ENCODE data around the gene NDST1. TPM values are rescaled to one million over a fixed set of nuclear protein-coding genes. Genes with fewer than 3 reads are reported as not detected.

NDST1 gene
- total RNA-seq, 6 donors from 2014 or later = 81.7 to 265 (median 166) TPM

DNA sequence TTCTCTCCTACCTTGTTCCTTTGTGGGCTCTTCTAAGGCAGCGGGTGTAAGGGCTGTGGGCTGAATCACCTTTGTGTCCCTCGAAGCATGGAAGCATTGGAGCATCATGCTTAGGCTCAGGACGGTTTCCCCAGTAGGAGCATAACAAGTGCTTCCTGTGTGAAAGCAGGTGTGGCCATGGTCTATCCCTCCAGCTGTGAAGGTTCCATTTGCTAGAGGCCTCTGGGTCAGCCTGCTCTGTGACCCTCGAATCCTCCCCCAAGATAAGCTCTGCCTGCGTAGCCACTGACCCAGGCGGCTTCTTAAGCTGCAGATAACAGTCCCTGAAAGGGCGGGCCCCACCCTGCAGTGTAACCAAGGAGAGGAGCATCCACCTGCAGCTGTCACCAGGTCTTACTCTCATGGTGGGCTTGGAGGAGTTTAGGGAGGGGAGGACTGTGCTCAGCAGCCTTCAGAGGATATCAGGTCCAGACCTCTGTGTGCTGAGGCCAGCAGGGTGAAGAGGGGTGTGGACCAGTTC, 8.4 kb upstream of the NDST1 start:
- TF ChIP-seq, protein P1, sequence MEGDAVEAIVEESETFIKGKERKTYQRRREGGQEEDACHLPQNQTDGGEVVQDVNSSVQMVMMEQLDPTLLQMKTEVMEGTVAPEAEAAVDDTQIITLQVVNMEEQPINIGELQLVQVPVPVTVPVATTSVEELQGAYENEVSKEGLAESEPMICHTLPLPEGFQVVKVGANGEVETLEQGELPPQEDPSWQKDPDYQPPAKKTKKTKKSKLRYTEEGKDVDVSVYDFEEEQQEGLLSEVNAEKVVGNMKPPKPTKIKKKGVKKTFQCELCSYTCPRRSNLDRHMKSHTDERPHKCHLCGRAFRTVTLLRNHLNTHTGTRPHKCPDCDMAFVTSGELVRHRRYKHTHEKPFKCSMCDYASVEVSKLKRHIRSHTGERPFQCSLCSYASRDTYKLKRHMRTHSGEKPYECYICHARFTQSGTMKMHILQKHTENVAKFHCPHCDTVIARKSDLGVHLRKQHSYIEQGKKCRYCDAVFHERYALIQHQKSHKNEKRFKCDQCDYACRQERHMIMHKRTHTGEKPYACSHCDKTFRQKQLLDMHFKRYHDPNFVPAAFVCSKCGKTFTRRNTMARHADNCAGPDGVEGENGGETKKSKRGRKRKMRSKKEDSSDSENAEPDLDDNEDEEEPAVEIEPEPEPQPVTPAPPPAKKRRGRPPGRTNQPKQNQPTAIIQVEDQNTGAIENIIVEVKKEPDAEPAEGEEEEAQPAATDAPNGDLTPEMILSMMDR (IDR thresholded peaks at IDR 0.05) = no peak
- TF ChIP-seq POLR2AphosphoS5 (IDR thresholded peaks at IDR 0.05) = no peak
- no peak for TF ChIP-seq POLR2A (IDR thresholded peaks at IDR 0.05)
- no peak for TF ChIP-seq EP300 (IDR thresholded peaks at IDR 0.05)
- Histone ChIP-seq H3K36me3 (no peaks in the 10 kb centered on the region), H3K4me3 (no peak overlapping the region), H3K4me1 (peaks cover 80 to 85% (median 83%) of the 10 kb centered on the region in 4 donors), H3K27ac (peak overlapping the region in 3 of 4 donors; percentile 84 to 91 (median 84)), H3K9me3 (no peaks in the 10 kb centered on the region), H3K27me3 (no peaks in the 10 kb centered on the region)
- no peak for ATAC-seq (ENCODE audit: low FRiP score in 2 of 2)
- 69 to 87% methylated on average over 6 to 7 of the region's 7 CpGs for WGBS, 2 donors
- no peak for DNase-seq

DNA sequence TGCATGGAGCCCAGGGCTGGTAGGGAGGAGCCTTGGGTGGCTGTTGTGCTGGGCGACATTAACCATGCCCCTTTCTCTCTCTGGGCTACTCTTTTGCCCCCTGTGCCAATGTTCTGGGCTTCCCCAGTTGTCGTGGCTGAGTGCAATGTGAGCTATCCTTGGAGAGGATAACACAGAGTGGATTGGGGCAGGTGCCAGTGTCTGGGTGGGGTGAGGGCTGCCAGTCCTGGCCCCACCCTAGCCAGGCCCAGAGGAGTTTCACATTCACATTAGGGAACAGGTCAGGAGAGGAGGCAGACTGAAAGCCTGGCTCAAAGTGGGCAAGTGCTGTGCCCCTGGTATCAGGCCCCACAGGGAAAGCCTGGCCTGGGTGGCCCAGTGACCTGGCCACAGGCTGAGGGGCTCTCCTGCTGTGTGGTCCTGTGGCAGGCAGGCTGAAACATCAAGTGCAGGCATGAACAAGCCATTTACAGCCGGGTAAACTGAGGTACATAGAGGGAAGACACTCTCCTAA, 7.5 kb upstream of the NDST1 start:
- TF ChIP-seq POLR2A (IDR thresholded peaks at IDR 0.05) (peak in 1 of 4 donors; percentile 29), EP300 (IDR thresholded peaks at IDR 0.05) (no peak)
- Histone ChIP-seq H3K36me3 (no peaks in the 10 kb centered on the region), H3K4me3 (no peak overlapping the region), H3K9me3 (no peaks in the 10 kb centered on the region), H3K4me1 (peaks cover 89 to 93% (median 92%) of the 10 kb centered on the region in 4 donors), H3K27ac (peak overlapping the region in 3 of 4 donors; percentile 84 to 91 (median 84)), H3K27me3 (no peaks in the 10 kb centered on the region)
- 50 to 64% methylated on average over 2 to 3 of the region's 3 CpGs for WGBS, 2 donors
- DNase-seq = peak in 1 of 2 donors; percentile 52
- ATAC-seq (ENCODE audit: low FRiP score in 2 of 2) = no peak

DNA sequence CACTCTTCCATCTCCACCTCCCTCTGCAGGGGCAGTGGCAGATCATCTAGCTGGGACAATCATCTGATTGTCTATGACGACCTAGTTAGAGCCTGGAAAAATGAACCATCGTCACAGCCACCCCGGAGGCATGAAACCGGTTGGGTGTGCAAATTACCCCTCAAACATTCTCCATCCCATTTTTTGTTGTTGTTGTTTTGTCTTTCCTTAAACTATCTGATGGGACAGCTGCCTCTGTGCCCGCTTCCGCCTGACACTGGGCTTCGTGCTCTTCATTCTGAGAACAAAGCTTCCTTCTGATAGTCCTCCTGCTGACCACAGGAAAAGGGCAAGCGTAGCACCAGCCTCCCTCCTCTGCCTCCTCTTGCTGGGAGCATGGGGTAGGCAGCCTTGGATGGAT, 7.0 kb upstream of the NDST1 start:
- ATAC-seq (ENCODE audit: low FRiP score in 2 of 2) (no peak), DNase-seq (no peak)
- no peaks in the 10 kb centered on the region for H3K27me3 ChIP-seq
- no peaks in the 10 kb centered on the region for H3K36me3 ChIP-seq
- 71 to 77% methylated on average over 8 of the region's 8 CpGs for WGBS, 2 donors
- H3K27ac ChIP-seq = peak overlapping the region in 3 of 4 donors; percentile 84 to 91 (median 84)
- H3K4me3 ChIP-seq = no peak overlapping the region
- H3K4me1 ChIP-seq = peaks cover 95 to 98% (median 97%) of the 10 kb centered on the region in 4 donors
- H3K9me3 ChIP-seq = no peaks in the 10 kb centered on the region
- TF ChIP-seq POLR2A (IDR thresholded peaks at IDR 0.05) (no peak), EP300 (IDR thresholded peaks at IDR 0.05) (no peak), POLR2AphosphoS5 (IDR thresholded peaks at IDR 0.05) (no peak)
- TF ChIP-seq, protein P1 (IDR thresholded peaks at IDR 0.05) = no peak

DNA sequence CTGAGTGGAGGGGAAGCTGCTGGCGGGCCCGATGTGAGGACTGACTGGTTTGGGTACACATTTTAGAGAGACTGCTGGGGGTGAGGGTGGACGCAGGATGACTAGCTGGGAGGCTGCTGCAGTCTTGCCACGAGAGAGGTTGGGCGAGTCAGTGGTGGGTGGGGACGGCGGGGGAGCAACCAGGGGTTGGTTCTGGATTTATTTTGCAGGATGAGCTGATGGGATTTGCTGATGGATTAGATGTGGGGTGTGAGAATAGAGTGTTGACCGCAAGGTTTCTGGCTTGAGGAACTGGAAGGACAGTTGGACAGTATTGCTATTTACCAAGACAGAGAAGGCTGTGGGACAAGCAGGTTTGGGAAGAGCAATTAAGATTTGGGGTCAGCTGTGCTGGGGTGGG, 5.8 kb upstream of the NDST1 start:
- Histone ChIP-seq H3K36me3 (no peaks in the 10 kb centered on the region), H3K4me3 (no peak overlapping the region), H3K27me3 (no peaks in the 10 kb centered on the region), H3K27ac (peak overlapping the region; percentile 44 to 91 (median 70)), H3K9me3 (no peaks in the 10 kb centered on the region), H3K4me1 (peaks cover 97 to 100% (median 99%) of the 10 kb centered on the region in 4 donors)
- DNase-seq = no peak
- TF ChIP-seq POLR2A (IDR thresholded peaks at IDR 0.05) (no peak), EP300 (IDR thresholded peaks at IDR 0.05) (no peak), POLR2AphosphoS5 (IDR thresholded peaks at IDR 0.05) (no peak)
- TF ChIP-seq, protein P1 (IDR thresholded peaks at IDR 0.05) = no peak
- WGBS, 2 donors = 74 to 78% methylated on average over 8 of the region's 8 CpGs
- peak in 1 of 2 donors; percentile 38 for ATAC-seq (ENCODE audit: low FRiP score in 2 of 2)

DNA sequence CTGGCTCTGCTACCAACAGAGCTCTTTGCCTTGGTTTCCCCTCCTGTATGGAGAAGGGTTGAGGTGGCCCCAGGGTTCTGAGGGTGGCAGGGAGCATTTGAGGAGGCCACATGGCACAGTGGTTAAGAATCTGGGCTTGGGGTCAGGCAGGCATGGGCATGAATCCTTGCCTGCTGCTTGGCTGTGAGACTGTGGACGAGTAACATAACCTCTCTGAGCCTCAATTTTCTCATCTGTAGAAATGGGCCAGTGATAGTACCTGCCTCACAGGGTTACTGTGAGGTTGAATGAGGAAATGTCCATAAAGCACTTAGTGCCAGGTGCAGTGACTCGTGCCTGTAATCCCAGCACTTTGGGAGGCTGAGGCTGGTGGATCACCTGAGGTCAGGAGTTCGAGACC, 5.1 kb upstream of the NDST1 start:
- DNase-seq (no peak), ATAC-seq (ENCODE audit: low FRiP score in 2 of 2) (no peak)
- peaks cover 97 to 100% (median 99%) of the 10 kb centered on the region in 4 donors for H3K4me1 ChIP-seq
- no peaks in the 10 kb centered on the region for H3K9me3 ChIP-seq
- WGBS, 2 donors = 83 to 93% methylated on average over 2 to 3 of the region's 3 CpGs
- H3K4me3 ChIP-seq = no peak overlapping the region
- peak overlapping the region; percentile 44 to 91 (median 70) for H3K27ac ChIP-seq
- H3K36me3 ChIP-seq = no peaks in the 10 kb centered on the region
- H3K27me3 ChIP-seq = no peaks in the 10 kb centered on the region
- TF ChIP-seq POLR2AphosphoS5 (IDR thresholded peaks at IDR 0.05) (no peak), POLR2A (IDR thresholded peaks at IDR 0.05) (no peak), EP300 (IDR thresholded peaks at IDR 0.05) (no peak)
- TF ChIP-seq, protein P1 (IDR thresholded peaks at IDR 0.05) = no peak
